HG03342 (cell line): ENCODE measurements around the gene NCOR2.

ENCODE experiments used
- ATAC-seq: cut with Tn5 transposase; IDR thresholded peaks from one replicate; pipeline ENCODE4 v1.9.1; 2021; ENCODE audit warnings: mild to moderate bottlenecking, moderate library complexity; ENCODE audit not compliant: unreplicated experiment

NCOR2 gene

DNA sequence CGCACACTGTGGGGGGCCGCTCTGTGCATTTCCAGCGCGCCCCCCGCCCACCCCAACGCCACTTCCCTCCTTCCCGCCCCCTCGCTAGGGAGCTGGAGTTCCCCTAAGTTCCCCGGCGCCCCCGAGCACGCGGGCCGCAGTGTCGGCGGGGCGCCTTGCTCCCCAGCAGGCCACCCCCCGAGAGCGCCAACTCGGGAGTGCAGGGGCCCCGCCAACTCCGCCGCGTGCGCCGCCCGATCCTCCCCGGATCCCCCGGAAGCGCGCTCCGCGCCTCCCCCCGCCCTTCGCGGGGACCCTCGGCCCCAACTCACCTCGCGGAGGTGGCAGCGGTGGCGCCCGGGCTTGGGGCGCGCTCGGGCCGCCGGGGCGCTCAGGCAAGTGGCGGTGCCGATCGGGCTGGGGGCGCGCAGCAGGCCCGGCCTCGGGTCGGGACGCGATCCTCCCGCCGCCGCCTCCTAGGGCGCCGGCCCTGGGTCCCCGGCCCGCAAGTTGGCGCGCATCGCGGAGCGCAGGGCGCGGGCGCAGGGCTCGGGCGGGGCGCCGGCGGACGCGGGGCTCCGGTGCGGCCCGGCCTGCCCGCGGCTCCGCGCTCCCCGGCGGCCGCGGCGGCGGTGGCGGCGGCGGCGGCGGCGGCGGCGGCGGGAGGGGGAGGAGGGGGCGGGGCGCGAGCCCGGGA, at the start of gene NCOR2:
Gene NCOR2, minus strand, starts transcription at position 616 of the 676 bp plus-strand sequence. CDS start 72,361 bp downstream, outside the sequence.
- ATAC-seq, result peak; percentile 30

DNA sequence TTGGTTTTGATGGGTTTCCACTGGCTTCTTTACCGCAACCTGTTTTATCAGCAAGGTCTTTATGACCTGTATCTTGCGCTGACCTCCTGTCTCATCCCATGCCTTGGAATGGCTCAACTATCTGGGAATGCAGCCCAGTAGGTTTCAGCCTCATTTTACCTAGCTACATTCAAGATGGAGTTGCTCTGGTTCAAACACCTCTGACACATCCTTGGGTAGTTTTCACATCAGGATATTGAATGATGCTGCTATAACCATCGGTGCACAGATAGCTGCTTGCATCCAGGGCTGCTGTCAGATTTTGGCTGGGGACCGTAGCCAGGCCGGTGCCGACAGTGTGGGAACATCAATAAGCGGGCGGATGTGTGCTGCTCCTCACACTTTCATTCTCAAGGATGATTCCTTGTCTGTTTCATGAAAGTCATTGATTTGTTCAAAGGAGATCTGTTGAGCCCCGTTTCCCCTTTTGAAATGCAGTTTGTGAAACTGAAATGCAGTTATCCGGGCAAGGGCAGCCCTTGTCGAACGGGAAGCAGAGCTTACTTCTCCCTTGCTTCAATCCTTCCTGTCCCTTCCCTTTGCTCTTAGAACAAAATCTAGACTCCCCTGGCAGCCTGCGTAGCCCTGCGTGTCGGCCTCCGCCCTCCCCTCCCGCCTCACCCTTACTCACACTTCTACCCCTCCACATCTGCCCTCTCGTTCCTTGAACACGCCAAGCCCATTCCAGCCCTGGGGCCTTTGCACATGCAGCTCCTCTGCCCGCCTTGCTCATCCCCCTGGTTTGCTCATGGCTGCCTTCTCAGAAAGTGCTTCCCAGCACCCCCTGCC, 49.2 kb upstream of the NCOR2 start:
- ATAC-seq, result no peak

DNA sequence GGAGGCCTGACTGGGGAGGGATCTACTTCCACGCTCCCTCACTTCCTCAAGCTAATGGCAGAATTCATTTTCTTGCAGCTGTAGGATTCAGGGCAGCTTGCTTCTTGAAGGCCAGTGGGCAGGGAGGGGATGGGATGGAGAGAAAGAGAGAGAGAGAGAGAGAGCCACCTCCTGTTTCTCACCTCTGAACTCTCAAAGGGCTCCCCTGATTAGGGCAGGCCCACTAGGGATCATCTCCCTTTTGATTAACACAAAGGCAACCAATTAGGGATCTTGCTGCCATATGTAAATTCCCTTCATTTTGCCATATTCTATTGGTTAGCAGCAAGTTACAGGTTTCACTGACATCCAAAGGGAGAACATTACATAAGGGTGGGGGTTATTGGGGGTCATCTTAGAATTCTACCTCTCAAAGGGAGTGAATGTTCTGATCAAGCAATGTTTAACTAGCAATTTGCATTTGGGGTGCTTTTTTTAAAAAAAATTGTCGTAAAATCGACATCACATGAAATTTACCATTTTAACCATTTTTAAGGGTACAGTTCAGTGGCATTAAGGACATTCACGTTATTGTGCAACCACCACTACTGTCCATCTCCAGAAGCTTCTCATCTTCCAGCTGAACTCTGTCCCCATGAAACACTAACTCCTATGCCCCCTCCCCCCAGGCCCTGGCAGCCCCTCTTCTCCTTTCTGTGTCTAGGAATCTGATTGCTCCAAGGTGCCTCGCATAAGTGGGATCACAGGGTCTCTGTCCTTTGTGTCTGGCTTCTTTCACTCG, 47.3 kb upstream of the NCOR2 start:
- no peak for ATAC-seq

DNA sequence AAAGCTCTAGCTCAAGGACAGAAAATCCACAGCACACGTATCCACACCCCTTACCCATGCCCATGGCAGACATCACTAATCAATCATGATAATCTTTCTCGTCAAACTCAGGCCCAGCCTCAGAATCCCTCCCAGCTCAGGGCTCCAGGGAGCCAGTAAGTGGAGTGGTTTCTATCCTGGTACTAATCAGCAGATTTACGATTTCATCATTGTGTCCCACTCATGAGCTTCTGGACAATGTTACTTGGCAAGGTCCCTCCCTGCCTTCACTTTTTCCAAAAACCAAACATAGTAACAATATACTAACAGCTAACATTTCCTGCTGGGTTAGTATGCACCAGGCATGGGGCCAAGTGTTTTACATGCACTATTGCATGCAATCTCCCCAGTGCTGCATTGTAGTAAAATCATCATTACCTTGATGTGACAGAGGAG, 45.8 kb upstream of the NCOR2 start:
- no peak for ATAC-seq

DNA sequence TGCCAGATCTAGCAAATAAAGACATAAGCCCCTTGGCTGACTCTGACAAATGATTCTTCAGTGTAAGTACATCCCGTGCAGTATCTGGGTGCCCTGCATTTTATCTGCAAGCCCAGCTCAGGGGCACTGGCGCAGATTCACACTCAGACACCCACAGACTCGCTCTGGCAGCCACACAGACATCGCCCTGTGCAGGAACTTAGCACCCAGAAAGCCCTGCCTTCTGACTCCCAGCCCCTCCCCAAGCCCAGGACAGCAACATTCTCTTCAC, 44.9 kb upstream of the NCOR2 start:
- no peak for ATAC-seq

DNA sequence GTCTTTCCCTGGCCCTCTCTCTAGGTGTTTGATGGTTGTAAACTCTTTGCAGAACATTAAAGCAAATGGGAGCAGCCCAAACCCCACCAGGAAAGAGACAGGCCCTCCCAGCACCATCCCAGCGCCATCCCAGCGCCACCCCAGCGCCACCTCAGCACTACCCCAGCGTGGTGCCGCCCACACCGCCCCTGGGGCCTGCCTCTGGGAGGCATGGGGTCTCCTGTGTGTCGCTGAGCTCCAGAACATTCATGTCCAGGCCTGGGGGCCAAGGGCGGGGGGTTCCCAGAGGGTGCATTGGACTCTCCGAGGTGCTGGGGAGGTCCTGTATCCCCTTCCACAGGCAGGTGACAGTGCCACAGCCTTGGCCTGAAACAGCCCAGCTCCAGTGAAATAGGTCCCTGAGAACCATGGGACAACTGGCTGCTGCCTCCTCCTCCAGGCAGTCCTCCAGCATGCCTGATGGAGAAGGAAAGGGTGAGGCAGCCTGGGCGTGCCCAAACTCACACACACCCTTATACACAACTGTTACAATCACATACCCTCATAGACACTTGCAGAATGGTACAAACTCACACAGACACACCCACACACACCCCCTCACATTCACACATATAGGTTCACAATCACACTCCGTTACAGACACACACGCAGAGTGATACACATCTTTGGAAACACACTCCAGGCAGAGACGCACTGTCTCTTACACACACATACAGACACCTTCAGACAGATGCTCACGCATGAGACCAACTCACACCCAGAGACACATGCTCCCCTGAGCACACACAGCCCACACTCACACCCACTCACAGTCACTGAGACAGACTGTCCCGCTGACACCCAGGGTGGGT, 44.4 kb upstream of the NCOR2 start:
- ATAC-seq, result no peak

DNA sequence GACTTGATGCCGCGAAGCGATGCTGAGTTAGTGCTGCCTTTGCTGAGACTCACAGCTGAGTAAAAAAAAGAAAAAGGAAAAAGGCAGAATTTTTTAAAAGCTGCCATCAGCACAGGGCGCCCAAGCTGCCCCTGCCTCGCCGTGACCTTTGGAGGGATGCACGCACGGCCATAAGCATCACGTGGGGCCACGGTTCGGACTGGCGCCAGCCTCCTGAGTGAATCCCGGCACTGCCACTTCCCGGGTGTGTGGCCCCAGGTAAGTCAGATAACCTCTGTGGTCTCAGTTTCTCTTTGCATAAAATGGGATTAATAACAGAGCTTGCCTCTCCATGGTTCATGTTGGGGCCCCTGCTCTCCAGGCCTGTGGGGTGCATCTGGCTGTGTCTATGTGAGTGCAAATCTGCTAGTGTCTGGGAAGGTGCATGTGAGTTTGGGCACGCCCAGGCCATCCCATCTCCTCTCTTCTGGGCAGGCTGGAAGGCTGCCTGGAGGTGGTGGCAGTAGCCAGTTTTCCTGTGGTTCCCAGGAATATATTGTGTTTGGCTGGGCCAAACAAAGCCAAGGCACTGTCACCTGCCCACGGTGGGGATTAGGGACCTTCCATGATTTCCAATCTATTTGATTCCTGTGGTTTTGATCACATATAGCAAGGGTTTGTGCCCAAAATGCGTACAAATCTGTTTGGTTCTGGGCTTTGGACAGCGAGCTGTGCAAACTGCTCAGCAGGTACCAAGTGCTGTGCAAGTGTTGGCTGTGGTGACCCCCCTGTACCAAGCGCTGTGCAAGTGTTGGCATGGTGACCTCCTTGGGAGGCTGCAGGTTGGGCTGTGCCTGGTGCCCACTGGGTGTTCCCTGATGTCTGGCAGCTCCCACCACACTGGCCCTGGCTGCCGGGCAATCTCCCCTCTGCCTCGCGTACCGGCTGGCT, 43.5 kb upstream of the NCOR2 start:
- no peak for ATAC-seq

DNA sequence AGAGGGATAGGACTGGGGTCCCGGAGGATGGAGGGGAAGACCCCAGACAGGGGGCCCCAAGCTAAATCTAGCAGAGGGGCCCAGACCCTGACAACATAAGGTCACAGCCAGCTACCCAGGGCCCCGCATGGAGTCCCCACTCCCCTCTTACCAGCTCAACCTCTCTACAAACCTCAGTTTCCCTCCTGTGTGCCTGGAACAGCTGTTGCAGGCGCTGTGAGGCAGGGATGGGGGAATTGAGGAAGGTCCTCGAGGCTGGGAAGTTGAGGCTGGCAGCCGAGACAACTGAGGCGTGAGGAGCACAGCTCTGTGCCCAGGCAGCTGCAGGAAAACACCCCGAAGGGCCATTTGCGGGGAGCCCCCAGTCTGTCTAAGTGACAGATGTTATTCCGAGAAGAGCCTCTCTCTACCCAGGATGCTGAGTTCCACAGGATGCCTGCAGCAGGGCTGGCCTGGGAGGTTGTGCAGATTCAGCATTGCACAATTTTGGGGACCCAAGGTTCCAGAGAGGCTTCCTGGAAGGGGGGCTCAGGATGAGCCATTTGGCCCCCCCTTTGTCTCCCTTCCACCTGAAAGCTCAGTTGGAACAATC, 42.7 kb upstream of the NCOR2 start:
- no peak for ATAC-seq

DNA sequence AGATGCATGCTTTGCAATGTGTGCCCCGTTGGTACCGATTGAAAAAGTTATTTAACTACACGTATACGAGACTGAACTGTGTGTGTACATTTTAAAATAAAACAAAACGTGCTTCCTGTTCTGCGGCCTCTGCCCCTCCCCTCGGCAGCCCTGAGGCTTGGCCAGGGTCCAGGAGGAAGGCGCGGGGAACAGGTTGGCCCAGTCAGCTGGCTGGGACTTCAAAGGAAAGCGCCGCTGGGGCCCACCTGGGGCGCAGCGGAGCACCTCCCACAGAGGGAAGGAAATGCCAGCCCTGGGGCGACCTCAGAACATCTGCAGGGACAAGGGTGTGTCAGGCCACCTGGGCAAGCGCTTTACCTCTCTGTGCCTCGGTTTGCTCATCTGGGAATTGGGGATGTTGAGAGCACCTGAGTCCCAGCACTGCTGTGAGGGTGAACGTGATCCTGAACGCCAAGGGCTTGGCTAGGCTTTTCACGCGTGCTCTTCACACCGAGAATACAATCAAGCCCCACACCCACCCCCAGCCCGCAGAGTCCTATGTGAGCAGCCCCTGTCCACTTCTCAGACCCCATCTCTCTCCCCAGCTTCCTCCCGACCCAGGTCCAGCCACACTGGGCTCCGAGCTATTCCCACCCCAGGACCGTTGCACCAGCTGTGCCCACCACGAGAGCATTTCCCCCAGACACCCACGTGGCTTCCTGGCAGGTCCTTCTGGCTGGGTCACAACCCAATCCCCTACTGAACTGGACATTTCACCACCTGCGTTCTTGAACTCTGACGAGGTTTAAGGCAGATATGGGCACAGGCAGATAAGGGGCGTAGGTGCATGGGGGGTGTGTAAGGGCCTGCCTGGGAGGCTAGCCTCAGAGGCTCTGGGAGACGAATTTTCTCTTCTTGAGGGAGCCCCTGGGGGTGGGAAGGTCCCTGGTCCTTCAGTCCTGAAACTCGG, 41.9 kb upstream of the NCOR2 start:
- peak; percentile 76 for ATAC-seq

DNA sequence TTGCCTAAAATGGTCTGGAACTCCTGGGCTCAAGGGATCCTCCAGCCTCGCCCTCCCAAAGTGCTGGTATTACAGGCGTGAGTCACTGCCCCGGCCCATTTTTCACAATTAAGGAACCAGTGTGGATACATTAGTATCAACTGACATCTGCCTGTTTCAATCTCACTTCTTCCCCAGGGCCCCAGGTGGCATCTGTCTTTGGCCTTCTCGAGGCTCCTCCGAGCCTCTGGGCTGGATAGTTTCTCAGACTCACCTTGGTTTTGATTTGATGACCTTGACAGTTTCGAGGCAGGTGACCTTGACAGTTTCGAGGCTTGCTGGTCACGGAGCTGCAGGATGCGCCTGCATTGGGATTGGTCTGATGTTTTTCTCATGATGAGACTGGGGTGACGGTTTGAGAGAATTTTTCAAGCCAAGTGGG, 41.0 kb upstream of the NCOR2 start:
- no peak for ATAC-seq

DNA sequence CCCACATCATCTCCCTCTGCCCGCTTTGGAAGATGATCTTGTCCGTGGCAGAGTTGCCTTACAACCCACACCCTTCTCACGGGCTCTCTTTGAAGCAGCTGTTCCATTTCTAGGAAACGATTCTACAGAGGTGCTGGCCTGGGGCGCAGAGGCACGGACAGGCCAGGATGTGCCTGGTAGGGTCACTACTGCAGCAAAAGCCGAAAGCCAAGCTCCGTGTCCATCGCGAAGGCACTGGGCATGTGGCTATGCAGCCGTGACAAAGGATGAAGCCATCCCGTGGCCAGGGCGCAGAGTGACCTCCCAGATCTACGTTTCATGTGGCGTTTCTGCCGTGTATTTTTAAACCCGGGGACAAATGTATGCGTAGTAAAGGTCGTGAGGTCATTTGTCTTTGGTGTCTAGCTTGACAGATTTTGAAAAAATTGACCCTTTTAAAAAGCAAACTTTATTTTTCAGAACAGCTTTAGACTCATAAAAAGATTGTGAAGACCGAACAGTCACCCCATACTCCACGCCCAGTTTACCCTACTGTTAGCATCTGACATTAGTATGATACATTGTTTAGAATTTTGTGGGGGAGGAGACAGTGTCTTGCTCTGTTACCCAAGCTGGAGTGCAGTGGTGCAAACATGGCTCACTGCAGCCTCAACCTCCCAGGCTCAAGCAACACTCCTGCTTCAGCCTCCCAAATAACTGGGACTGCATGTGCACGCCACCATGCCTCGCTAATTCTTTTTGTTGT, 40.4 kb upstream of the NCOR2 start:
- ATAC-seq, result no peak

DNA sequence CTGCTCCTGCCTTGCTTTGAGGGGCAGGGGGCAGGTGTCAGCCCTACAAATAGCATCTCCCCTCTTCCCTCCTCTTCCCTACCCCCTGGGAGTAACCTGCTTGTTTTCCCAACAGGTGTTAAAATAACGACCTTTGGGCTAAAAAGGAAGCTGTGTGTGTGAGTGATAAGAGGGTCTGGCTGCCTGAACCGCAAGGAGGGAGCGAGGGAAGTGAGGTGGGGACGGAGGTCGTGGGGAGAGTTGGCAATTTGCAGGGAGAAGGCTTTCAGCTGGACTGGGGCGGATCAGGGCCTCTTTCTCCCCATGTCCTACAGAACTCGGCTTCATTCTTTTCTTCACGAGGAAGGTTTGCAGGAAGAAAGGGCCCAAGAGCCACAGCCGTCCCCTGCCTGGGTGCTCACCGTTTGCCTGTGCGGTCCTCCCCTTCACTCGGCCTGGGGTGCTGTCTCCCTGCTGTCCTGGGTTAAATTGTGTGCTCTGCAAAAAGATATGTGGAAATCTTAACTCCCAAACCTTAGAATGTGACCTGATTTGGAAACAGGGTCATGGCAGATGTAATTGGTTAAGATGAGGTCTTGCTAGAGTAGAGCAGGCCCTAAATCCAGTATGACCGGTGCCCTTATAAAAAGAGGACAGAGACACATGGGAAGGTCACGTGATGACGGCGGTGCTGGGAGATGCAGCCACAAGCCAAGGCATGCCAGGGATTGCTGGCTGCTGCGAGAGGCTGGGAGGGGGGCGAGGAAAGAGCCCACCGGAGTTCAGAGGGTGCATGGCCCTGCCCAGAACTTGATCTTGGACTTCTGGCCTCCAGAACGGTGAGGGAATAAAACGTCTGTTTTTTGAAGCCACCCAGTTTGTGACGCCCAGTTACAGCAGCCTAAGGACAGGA, 38.7 kb upstream of the NCOR2 start:
- no peak for ATAC-seq

DNA sequence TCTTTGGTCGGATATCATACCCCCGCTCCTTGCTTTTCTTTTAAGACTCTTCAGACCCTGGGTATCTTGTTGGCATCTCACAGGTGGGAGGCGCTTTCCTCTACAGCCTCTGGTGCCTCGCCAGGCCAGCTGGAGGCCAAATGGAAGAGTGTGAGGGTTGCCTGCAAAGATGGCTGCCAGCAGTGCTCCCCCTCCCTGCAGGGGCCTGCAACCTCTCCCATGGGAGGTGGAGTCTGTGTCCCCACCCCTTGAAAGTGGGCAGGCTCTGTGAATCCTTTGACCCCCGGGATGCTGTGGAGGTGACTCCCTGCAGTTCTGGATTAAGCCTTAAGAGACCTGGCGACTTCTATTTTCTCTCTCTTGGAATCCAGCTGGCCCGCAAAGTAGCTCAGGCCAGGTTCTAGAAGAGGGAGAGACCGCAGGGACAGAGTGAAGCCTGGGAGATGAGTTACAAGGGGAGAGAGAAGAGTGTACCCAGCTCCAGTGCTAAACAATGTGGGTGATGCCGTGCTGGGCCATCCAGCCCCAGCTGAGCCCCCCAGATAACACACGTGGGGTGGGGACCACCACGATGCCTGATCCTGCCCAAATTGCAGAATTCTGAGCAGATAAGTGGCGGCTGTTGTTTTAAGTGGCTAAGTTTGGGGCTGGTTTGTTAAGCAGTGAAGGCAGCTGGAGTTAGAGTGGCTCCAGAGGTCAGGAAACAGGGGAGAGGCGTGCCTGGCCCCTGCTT, 37.9 kb upstream of the NCOR2 start:
- ATAC-seq, result no peak

DNA sequence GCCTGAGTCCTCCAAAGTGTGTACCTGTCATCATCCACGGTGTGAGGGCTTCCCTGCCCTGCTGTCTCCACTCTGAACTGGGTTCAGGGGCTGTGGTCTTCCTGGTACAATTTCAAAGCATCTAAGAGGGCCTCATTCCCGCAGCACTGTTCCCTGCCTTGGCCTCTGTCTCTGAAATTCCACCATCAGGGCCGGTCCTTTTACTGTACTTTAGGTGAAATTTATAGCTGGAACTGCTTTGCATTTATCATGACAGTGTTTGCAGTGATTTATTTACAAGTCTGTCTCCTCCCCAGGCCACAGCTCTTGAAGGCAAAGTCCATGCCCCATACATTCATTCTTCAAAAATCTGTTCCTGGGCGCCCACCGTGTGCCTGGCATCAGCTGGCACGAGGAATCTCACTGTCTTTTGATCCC, 36.9 kb upstream of the NCOR2 start:
- no peak for ATAC-seq

DNA sequence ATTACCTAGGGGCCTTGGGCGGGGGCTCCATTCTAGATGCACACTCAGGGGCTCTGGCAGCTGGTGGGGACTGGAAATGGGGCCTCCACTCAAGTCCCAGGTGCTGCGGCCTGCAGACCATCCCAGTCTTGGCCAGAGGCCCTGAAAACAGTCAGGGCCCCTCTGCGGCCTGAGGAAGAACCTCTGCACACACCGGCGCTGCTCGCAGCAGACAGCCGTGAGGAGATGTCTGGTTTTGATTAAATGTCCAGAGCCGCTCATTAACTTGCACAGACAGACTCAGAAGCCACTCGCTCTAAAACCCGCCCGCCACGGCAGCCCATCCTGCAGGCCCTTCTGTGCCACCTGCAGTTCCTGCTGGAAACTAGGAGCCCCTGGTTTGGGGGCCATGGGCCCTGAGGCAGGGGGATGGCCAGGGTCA, 36.4 kb upstream of the NCOR2 start:
- ATAC-seq, result no peak

DNA sequence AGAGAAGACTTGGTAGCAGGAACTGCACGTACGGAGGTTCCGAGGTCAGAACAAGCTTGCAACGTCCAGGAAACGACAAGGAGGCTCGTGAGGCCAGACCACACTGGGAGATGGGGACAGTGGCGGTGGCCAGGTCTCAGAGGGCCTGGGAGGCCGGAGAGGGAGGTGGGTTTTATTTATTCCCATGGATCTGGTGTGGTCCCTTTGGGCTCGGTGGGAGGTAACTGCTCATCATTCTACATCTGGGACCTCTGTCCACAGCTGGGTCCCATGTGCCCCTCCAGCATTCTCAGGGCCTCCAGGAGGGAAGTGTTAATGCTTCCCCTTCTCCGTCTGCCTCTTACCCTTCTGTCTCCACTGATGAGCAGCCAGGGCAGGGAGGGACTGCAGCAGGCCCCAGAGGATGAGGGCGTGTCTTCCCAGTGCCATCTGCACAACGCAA, 35.7 kb upstream of the NCOR2 start:
- no peak for ATAC-seq
